ENCODE results near the gene COPG1.
"Not testable (repeated sequence)": the region's sequence is repeated elsewhere in the genome, so short reads cannot be mapped to it uniquely, and the experiment has no call there.

COPG1 gene

GRCh38 chr3:129249284-129250065 lies at the start of gene COPG1:
Gene COPG1, plus strand, starts transcription at chr3:129249606. Its CDS starts 104 bp downstream, at chr3:129249710.
- peak; percentile 82 for DNase-seq (ENCODE audit: low spot score)

- no peak for DNase-seq (ENCODE audit: low spot score)
Measured at GRCh38 chr3:129204473-129204872, 44.9 kb upstream of the COPG1 start.

GRCh38 chr3:129205109-129205832 lies 44.1 kb upstream of the COPG1 start:
- no peak for DNase-seq (ENCODE audit: low spot score)

GRCh38 chr3:129207479-129207878 lies 41.9 kb upstream of the COPG1 start:
- DNase-seq (ENCODE audit: low spot score) = peak; percentile 49

- no peak for DNase-seq (ENCODE audit: low spot score)
Measured at GRCh38 chr3:129211345-129211744, 38.1 kb upstream of the COPG1 start.

GRCh38 chr3:129211772-129212171 lies 37.6 kb upstream of the COPG1 start:
- no peak for DNase-seq (ENCODE audit: low spot score)

GRCh38 chr3:129213238-129213637 lies 36.2 kb upstream of the COPG1 start:
- DNase-seq (ENCODE audit: low spot score) = no peak

GRCh38 chr3:129218742-129219141 lies 30.7 kb upstream of the COPG1 start:
- no peak for DNase-seq (ENCODE audit: low spot score)

- not testable (repeated sequence) for DNase-seq (ENCODE audit: low spot score)
Measured at GRCh38 chr3:129224387-129224786, 25.0 kb upstream of the COPG1 start.

GRCh38 chr3:129224984-129225393 lies 24.4 kb upstream of the COPG1 start:
- DNase-seq (ENCODE audit: low spot score) = peak; percentile 85

GRCh38 chr3:129226374-129226773 lies 23.0 kb upstream of the COPG1 start:
- DNase-seq (ENCODE audit: low spot score) = peak; percentile 47

GRCh38 chr3:129228891-129229585 lies 20.4 kb upstream of the COPG1 start:
- no peak for DNase-seq (ENCODE audit: low spot score)

GRCh38 chr3:129230311-129231019 lies 18.9 kb upstream of the COPG1 start:
- DNase-seq (ENCODE audit: low spot score) = peak; percentile 46

GRCh38 chr3:129231331-129232119 lies 17.9 kb upstream of the COPG1 start:
- no peak for DNase-seq (ENCODE audit: low spot score)

GRCh38 chr3:129233538-129233937 lies 15.9 kb upstream of the COPG1 start:
- peak; percentile 68 for DNase-seq (ENCODE audit: low spot score)

GRCh38 chr3:129234441-129234840 lies 15.0 kb upstream of the COPG1 start:
- no peak for DNase-seq (ENCODE audit: low spot score)

- DNase-seq (ENCODE audit: low spot score) = no peak
Measured at GRCh38 chr3:129235344-129235917, 14.0 kb upstream of the COPG1 start.

- DNase-seq (ENCODE audit: low spot score) = no peak
Measured at GRCh38 chr3:129238945-129239705, 10.3 kb upstream of the COPG1 start.

- DNase-seq (ENCODE audit: low spot score) = no peak
Measured at GRCh38 chr3:129239991-129240390, 9.4 kb upstream of the COPG1 start.

GRCh38 chr3:129240436-129240835 lies 9.0 kb upstream of the COPG1 start:
- DNase-seq (ENCODE audit: low spot score) = no peak

Data from globus pallidus (tissue), 1 donor.